Kidney (tissue), 14 donors: ENCODE measurements around the gene HSF2BP. TPM values are rescaled to one million over a fixed set of nuclear protein-coding genes. Genes with fewer than 3 reads are reported as not detected.
A peak's percentile ranks its signal among the peaks of the same experiment; 100 is the strongest.

ENCODE experiments used
- DNase-seq, 5 donors: peaks; one replicate each; pipeline ENCODE4 v3.0.0-alpha.2; 2013 to 2020
- FAIRE-seq: peaks from 2 replicates; lab custom pipeline; 2012; peaks lifted over from hg19 to GRCh38; lab: Jason Lieb, UNC
- H3K27ac ChIP-seq, 2 donors: one replicate each; pipeline ENCODE4 v1.7.0; 2013; ENCODE audit warnings: low read depth in 2 of 2, low read length in 2 of 2, inconsistent platforms in 1 of 2
- H3K27me3 ChIP-seq: one replicate; pipeline ENCODE4 v1.7.1; 2013; ENCODE audit warnings: low read length, inconsistent platforms; ENCODE audit not compliant: control insufficient read depth, insufficient read depth
- H3K36me3 ChIP-seq, 3 donors: one replicate each; pipeline versions ENCODE4 v1.7.0 to v1.7.1; 2013; ENCODE audit warnings: low read length in 3 of 3, control low read depth in 1 of 3, inconsistent platforms in 1 of 3; ENCODE audit not compliant: insufficient read depth in 3 of 3, control insufficient read depth in 2 of 3
- H3K4me1 ChIP-seq, 3 donors: one replicate each; pipeline versions ENCODE4 v1.7.0 to v1.7.1; 2013; ENCODE audit warnings: low read length in 3 of 3, inconsistent platforms in 1 of 3, low read depth in 1 of 3; ENCODE audit not compliant: control insufficient read depth in 2 of 3, insufficient read depth in 2 of 3
- H3K4me3 ChIP-seq, 3 donors: one replicate each; pipeline versions ENCODE4 v1.7.0 to v1.8.1; 2013; ENCODE audit warnings: low read length in 3 of 3, control low read depth in 1 of 3, inconsistent platforms in 1 of 3
- H3K9ac ChIP-seq, 3 donors: one replicate each; pipeline versions ENCODE4 v1.7.0 to v1.7.1; 2013; ENCODE audit warnings: low read length in 3 of 3, control low read depth in 1 of 3, inconsistent platforms in 1 of 3
- H3K9me3 ChIP-seq, 3 donors: one replicate each; pipeline versions ENCODE4 v1.7.0 to v1.7.1; 2013; ENCODE audit warnings: low read length in 3 of 3, control low read depth in 1 of 3, inconsistent platforms in 1 of 3; ENCODE audit not compliant: control insufficient read depth in 2 of 3, insufficient read depth in 1 of 3
- intact Hi-C: fragments of 100-400 bp; cut with DNase I; formaldehyde crosslinking; loops from one replicate; pipeline ENCODE4 v1.11.1; 2022
- polyA plus RNA-seq: library from polyadenylated mRNA; stranded (reverse); fragments of 350-450 nt; fragmentation: Illumina TruSeq; extraction: RNeasy Lipid Tissue Mini Kit (QIAGEN cat#74804); gene quantifications from one replicate; pipeline ENCODE4 v1.2.3, GENCODE V29; 2014; ENCODE audit warnings: low read depth, low replicate concordance; ENCODE audit not compliant: insufficient read depth
- total RNA-seq: library from RNA; stranded (reverse); fragmentation: NEBNext Ultra II Directional; extraction: Animal tissue kit (Norgen Biotek cat#: 25700); gene quantifications from one replicate; pipeline ENCODE4 v1.2.1, GENCODE V29; 2021
- TF ChIP-seq, protein P1 (sequence below): IDR thresholded peaks from 3 replicates; pipeline ENCODE4 v1.5.1; 2012; ENCODE audit warnings: mild to moderate bottlenecking, moderate library complexity, borderline replicate concordance; ENCODE audit not compliant: insufficient read depth; ENCODE audit errors: extremely low read depth
- donor health status: control.
- donor health status: control.
- donor health status: control.
- donor health status: control.
- donor health status: control.
- donor health status: DM: yes; HTN: yes; CAD: no.
- donor health status: Normal renal cell carcinoma (clear cell type).

HSF2BP gene
- total and polyA plus RNA-seq, 2 donors from 2014 or later, result 0.19 to 0.60 TPM

DNA sequence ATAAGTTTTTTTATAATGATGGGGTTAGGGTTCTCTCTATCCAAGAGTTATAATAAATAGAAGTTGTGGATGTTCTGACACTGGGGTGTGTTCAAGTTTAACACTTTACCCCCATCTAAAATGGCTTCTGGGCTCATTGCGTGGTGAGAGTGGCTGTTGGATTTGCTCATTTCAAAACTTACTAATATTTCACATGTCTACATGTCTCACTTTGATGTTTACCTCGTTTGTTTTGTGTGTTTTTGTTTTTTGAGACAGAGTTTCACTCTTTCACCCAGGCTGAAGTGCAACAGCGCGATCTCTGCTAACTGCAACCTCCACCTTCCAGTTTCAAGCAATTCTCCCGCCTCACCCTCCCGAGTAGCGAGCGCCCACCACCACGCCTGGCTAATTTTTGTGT is 3.7 kb upstream of the HSF2BP start:
- intact Hi-C loops, result no loop called here
- peaks cover 0 to 2% (median 0%) of the 10 kb centered on the region in 3 donors for H3K36me3 ChIP-seq

DNA sequence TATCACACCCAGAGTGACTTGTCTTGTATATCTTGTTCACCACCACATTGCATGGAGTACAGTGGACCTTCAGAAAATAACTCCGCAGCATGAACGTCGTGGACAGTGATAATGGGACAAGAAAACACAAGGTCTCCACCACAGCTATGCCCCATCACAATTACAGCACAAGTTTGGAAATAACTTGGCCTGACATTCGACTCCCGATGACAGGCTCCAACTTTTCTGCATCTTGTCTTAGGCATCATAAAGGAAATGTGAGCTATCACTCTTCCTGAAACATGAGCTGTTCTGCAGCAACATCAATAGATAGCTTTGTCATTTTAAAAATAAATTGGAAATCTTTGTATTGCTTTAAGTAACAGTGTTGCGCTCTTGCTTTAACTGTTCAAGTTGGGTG is 3.0 kb upstream of the HSF2BP start:
- intact Hi-C loops, result no loop called here
- Histone ChIP-seq H3K36me3 (peaks cover 0 to 2% (median 0%) of the 10 kb centered on the region in 3 donors), H3K4me3 (no peak overlapping the region), H3K9ac (no peak overlapping the region), H3K4me1 (peaks cover 0 to 8% (median 4%) of the 10 kb centered on the region in 3 donors), H3K9me3 (no peaks in the 10 kb centered on the region), H3K27me3 (no peaks in the 10 kb centered on the region), H3K27ac (no peak overlapping the region)
- FAIRE-seq (no peak), DNase-seq (no peak)
- TF ChIP-seq, protein P1, sequence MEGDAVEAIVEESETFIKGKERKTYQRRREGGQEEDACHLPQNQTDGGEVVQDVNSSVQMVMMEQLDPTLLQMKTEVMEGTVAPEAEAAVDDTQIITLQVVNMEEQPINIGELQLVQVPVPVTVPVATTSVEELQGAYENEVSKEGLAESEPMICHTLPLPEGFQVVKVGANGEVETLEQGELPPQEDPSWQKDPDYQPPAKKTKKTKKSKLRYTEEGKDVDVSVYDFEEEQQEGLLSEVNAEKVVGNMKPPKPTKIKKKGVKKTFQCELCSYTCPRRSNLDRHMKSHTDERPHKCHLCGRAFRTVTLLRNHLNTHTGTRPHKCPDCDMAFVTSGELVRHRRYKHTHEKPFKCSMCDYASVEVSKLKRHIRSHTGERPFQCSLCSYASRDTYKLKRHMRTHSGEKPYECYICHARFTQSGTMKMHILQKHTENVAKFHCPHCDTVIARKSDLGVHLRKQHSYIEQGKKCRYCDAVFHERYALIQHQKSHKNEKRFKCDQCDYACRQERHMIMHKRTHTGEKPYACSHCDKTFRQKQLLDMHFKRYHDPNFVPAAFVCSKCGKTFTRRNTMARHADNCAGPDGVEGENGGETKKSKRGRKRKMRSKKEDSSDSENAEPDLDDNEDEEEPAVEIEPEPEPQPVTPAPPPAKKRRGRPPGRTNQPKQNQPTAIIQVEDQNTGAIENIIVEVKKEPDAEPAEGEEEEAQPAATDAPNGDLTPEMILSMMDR, result no peak

More for the DNA sequence above, 3.7 kb upstream of the HSF2BP start:
- H3K4me3 ChIP-seq, result no peak overlapping the region
- FAIRE-seq (no peak), DNase-seq (no peak)
- H3K27ac ChIP-seq, result no peak overlapping the region
- H3K9ac ChIP-seq, result no peak overlapping the region
- H3K4me1 ChIP-seq, result peaks cover 0 to 8% (median 4%) of the 10 kb centered on the region in 3 donors
- no peaks in the 10 kb centered on the region for H3K9me3 ChIP-seq
- no peaks in the 10 kb centered on the region for H3K27me3 ChIP-seq
- TF ChIP-seq, protein P1, result no peak

DNA sequence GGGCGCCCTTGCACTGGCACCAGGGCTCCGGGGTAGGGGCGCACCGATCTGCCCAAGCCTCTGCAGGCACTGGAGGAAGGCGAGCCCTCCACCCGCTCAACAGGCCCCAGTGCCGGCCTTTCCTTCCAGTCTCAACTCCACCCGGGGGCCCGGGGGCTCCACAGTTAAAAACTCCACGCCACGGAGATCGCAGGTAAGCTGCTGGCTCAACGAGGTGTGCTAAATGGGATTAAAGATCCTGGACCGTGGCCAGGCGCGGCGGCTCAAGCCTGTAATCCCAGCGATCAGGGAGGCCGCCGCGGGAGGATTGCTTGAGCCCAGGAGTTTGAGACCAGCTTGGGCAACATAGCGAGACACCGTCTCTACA is 536 bp downstream of the HSF2BP start:
- H3K4me1 ChIP-seq, result peaks cover 0 to 8% (median 4%) of the 10 kb centered on the region in 3 donors
- H3K27me3 ChIP-seq, result no peaks in the 10 kb centered on the region
- peaks cover 0 to 2% (median 0%) of the 10 kb centered on the region in 3 donors for H3K36me3 ChIP-seq
- no peaks in the 10 kb centered on the region for H3K9me3 ChIP-seq
- peak overlapping the region in 1 of 3 donors; percentile 84 for H3K9ac ChIP-seq
- peak overlapping the region in 2 of 3 donors; percentile 60 to 95 for H3K4me3 ChIP-seq
- H3K27ac ChIP-seq, result peak overlapping the region in 1 of 2 donors; percentile 24
- intact Hi-C loops, result no loop called here
- TF ChIP-seq, protein P1, result no peak
- DNase-seq, result peak in 2 of 5 donors; percentile 71 to 80
- no peak for FAIRE-seq

DNA sequence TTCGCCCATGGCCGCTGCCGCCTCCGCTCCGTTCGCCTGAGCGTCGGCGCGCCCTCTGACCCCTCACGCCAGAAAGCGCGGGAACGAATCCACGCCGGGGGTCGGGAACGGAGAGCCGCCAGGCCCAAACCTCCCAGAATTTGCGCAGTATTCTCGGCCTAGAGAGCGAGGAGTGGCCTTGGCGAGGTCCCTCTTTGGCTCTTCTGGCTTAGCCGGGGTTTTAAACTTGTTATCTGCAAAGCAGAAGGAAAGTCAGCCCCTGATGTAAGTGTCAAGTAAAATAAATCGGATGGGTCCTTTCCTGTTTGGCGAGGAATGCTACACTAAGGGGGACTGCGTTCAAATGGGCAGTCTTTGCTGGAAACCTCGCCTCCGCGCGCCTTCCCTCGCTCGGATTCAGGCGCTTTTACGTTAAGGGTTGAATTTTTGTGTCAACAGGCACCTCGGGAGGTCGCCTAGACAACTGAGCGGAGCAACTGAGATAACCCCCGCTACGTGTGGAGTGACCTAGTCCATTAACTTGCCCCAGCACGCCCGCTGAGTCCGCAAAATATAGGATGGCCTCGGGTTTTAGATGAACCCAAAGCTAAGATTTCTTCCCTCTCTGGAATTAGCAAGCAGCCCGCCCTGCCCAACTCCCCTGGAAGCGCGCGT is 1.1 kb downstream of the HSF2BP start:
- no peak for FAIRE-seq
- Histone ChIP-seq H3K4me3 (no peak overlapping the region), H3K27ac (no peak overlapping the region), H3K9ac (no peak overlapping the region), H3K4me1 (peaks cover 0 to 8% (median 4%) of the 10 kb centered on the region in 3 donors), H3K36me3 (peaks cover 0 to 2% (median 0%) of the 10 kb centered on the region in 3 donors), H3K9me3 (no peaks in the 10 kb centered on the region), H3K27me3 (no peaks in the 10 kb centered on the region)
- intact Hi-C loops, result no loop called here
- TF ChIP-seq, protein P1, result no peak
- peak in 1 of 5 donors; percentile 51 for DNase-seq
